GM23338 (cell line): ENCODE results near the gene NKAIN2. TPM values are rescaled to one million over a fixed set of nuclear protein-coding genes. Genes with fewer than 3 reads are reported as not detected.

Experiments used
- ATAC-seq: fragments of 200-7000 bp; cut with Tn5 transposase; 3 replicates; pipeline ENCODE4 v1.9.1; 2020
- DNase-seq: peaks from one replicate; pipeline ENCODE4 v3.0.0-alpha.2; 2015; ENCODE audit warnings: low spot score
- H2AFZ ChIP-seq: fragments of 200-600 bp; sonication (generic); 2 replicates; pipeline ENCODE4 v1.8.0; 2016; ENCODE audit warnings: antibody characterized with exemption, mild to moderate bottlenecking, moderate library complexity
- H3F3A ChIP-seq: fragments of 200-600 bp; sonication (generic); replicated peaks from 2 replicates; pipeline ENCODE4 v1.8.0; 2017; ENCODE audit warnings: antibody characterized with exemption, mixed run types, low read depth
- H3K27ac ChIP-seq: fragments of 200-600 bp; sonication (generic); 2 replicates; pipeline ENCODE4 v1.6.1; 2016; ENCODE audit warnings: low read depth
- H3K27me3 ChIP-seq: fragments of 200-600 bp; sonication (generic); 2 replicates; pipeline ENCODE4 v1.8.0; 2016; ENCODE audit warnings: mild to moderate bottlenecking, mixed run types, moderate library complexity; ENCODE audit not compliant: insufficient read depth
- H3K36me3 ChIP-seq: fragments of 200-600 bp; sonication (generic); 2 replicates; pipeline ENCODE4 v1.8.0; 2016; ENCODE audit warnings: mild to moderate bottlenecking; ENCODE audit not compliant: insufficient read depth
- H3K4me1 ChIP-seq: fragments of 200-600 bp; sonication (generic); 2 replicates; pipeline ENCODE4 v1.8.0; 2016; ENCODE audit warnings: mild to moderate bottlenecking, moderate library complexity; ENCODE audit not compliant: insufficient read depth
- H3K4me2 ChIP-seq: fragments of 200-600 bp; sonication (generic); 2 replicates; pipeline ENCODE4 v1.7.1; 2017; ENCODE audit warnings: mixed run types
- H3K4me3 ChIP-seq: fragments of 200-600 bp; sonication (generic); 2 replicates; pipeline ENCODE4 v1.6.1; 2016; ENCODE audit warnings: mixed run types
- H3K79me2 ChIP-seq: fragments of 200-600 bp; sonication (generic); replicated peaks from 2 replicates; pipeline ENCODE4 v1.8.0; 2017; ENCODE audit warnings: mild to moderate bottlenecking; ENCODE audit not compliant: insufficient read depth
- H3K9me2 ChIP-seq: fragments of 200-600 bp; sonication (generic); 2 replicates; pipeline ENCODE4 v1.8.0; 2017; ENCODE audit not compliant: insufficient read depth
- H4K20me1 ChIP-seq: fragments of 200-600 bp; sonication (generic); replicated peaks from 2 replicates; pipeline ENCODE4 v1.8.0; 2017; ENCODE audit warnings: mild to moderate bottlenecking; ENCODE audit not compliant: insufficient read depth
- H3K27ac Mint-ChIP-seq: 2 replicates; pipeline ENCODE4 v1.8.0; 2020; ENCODE audit warnings: inconsistent platforms, mild to moderate bottlenecking, moderate library complexity, mixed read lengths
- H3K27me3 Mint-ChIP-seq: 3 replicates; pipeline ENCODE4 v1.8.0; 2022; ENCODE audit warnings: low read depth, mild to moderate bottlenecking, moderate library complexity, mixed read lengths, inconsistent platforms; ENCODE audit not compliant: insufficient read depth, poor library complexity
- H3K36me3 Mint-ChIP-seq: 3 replicates; pipeline ENCODE4 v1.8.0; 2021; ENCODE audit warnings: low read depth, mild to moderate bottlenecking, inconsistent platforms, moderate library complexity, mixed read lengths
- H3K4me1 Mint-ChIP-seq: 3 replicates; pipeline ENCODE4 v1.8.0; 2020; ENCODE audit warnings: mild to moderate bottlenecking, inconsistent platforms, mixed read lengths
- H3K4me3 Mint-ChIP-seq: 3 replicates; pipeline ENCODE4 v1.8.0; 2021; ENCODE audit warnings: moderate library complexity, mild to moderate bottlenecking, inconsistent platforms, mixed read lengths
- H3K9me3 Mint-ChIP-seq: 3 replicates; pipeline ENCODE4 v1.8.0; 2020; ENCODE audit warnings: moderate library complexity, mild to moderate bottlenecking, inconsistent platforms, mixed read lengths
- CREB1 ChIP-seq: fragments of 250-450 bp; sonication (Bioruptor Pico); IDR thresholded peaks from 2 replicates; pipeline ENCODE4 v1.5.0; 2020; ENCODE audit warnings: low read depth, mild to moderate bottlenecking, moderate library complexity
- EZH2 ChIP-seq: fragments of 200-600 bp; sonication (generic); IDR thresholded peaks from one replicate; pipeline ENCODE4 v1.8.0; 2017; ENCODE audit warnings: antibody characterized with exemption, mild to moderate bottlenecking, low read depth; ENCODE audit not compliant: unreplicated experiment
- POLR2AphosphoS5 ChIP-seq: IDR thresholded peaks from 2 replicates; pipeline ENCODE4 v1.6.1; 2016; ENCODE audit warnings: antibody characterized with exemption, low read depth
- ZNF114 ChIP-seq: fragments of 250-450 bp; sonication (Bioruptor Pico); IDR thresholded peaks from 2 replicates; pipeline ENCODE4 v1.5.0; 2020; ENCODE audit warnings: mild to moderate bottlenecking, moderate library complexity
- ZNF462 ChIP-seq: fragments of 250-450 bp; sonication (Bioruptor Pico); IDR thresholded peaks from 2 replicates; pipeline ENCODE4 v1.5.0; 2020; ENCODE audit warnings: mild to moderate bottlenecking, moderate library complexity
- polyA plus RNA-seq: library from polyadenylated mRNA; unstranded; fragments of >200 nt; fragmentation: Nextera tagmentation; extraction: Ambion mirVana; gene quantifications from 2 replicates; pipeline ENCODE4 v1.2.1, GENCODE V29; 2016
- total RNA-seq: library from RNA; depleted of rRNA; stranded (reverse); fragments of >200 nt; shearing (Covaris generic); gene quantifications from 2 replicates; pipeline ENCODE4 v1.2.3, GENCODE V29; 2014
- TF ChIP-seq, protein P1 (sequence below): IDR thresholded peaks from 2 replicates; pipeline ENCODE4 v1.6.1; 2016; ENCODE audit warnings: antibody characterized with exemption
- TF ChIP-seq, protein P2 (sequence below), 2 experiments: fragments of 200-600 bp in 1 of 2; sonication (generic) in 1 of 2; conservative IDR thresholded peaks; 2 replicates each; pipeline versions ENCODE4 v1.5.1 to v1.6.1; 2016 to 2017; ENCODE audit warnings: antibody characterized with exemption in 2 of 2, low read depth in 2 of 2, mild to moderate bottlenecking in 2 of 2, moderate library complexity in 1 of 2

The NKAIN2 gene
- total and polyA plus RNA-seq, 2 experiments from 2014 or later = 0.39 to 1.1 TPM

DNA sequence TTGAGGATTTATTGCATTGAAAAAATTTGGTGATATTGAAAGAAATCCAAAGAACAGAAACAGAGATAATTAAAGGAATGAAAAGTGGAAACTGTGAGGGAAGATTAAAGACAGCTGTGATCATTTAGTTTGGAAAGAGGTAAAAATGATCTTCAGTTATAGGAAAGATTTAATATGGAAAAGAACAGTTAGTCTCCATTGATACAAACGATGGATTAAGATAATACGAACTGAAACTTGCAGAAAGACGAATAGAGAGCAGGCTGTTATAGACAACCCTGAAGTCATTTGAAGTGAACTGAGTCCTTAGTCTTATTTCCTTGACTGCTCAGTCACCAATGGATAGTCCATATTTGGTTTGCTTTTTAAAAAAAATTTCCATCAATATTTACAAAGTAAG is 360.0 kb downstream of the NKAIN2 start:
- ATAC-seq (no peak), DNase-seq (no peak)
- H3K4me3 ChIP-seq = no peak overlapping the region
- H3K36me3 ChIP-seq = no peaks in the 10 kb centered on the region
- H3K27me3 ChIP-seq = no peaks in the 10 kb centered on the region
- no peaks in the 10 kb centered on the region for H3K4me1 ChIP-seq
- no peak overlapping the region for H3K4me3 Mint-ChIP-seq
- no peaks in the 10 kb centered on the region for H3K79me2 ChIP-seq
- H3K36me3 Mint-ChIP-seq = no peaks in the 10 kb centered on the region
- no peaks in the 10 kb centered on the region for H3K9me3 Mint-ChIP-seq
- no peaks in the 10 kb centered on the region; the same call in 2 of the 3 replicates for H3K4me1 Mint-ChIP-seq
- no peak overlapping the region for H3K4me2 ChIP-seq
- no peak overlapping the region for H3K27ac Mint-ChIP-seq
- no peaks in the 10 kb centered on the region for H3K9me2 ChIP-seq
- H4K20me1 ChIP-seq = no peaks in the 10 kb centered on the region
- no peak overlapping the region for H2AFZ ChIP-seq
- H3K27ac ChIP-seq = no peak overlapping the region
- no peaks in the 10 kb centered on the region for H3F3A ChIP-seq
- TF ChIP-seq ZNF114 (no peak), POLR2AphosphoS5 (no peak), EZH2 (no peak), CREB1 (no peak), ZNF462 (no peak)
- TF ChIP-seq, protein P1, sequence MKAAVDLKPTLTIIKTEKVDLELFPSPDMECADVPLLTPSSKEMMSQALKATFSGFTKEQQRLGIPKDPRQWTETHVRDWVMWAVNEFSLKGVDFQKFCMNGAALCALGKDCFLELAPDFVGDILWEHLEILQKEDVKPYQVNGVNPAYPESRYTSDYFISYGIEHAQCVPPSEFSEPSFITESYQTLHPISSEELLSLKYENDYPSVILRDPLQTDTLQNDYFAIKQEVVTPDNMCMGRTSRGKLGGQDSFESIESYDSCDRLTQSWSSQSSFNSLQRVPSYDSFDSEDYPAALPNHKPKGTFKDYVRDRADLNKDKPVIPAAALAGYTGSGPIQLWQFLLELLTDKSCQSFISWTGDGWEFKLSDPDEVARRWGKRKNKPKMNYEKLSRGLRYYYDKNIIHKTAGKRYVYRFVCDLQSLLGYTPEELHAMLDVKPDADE = no peak
- TF ChIP-seq, protein P2, sequence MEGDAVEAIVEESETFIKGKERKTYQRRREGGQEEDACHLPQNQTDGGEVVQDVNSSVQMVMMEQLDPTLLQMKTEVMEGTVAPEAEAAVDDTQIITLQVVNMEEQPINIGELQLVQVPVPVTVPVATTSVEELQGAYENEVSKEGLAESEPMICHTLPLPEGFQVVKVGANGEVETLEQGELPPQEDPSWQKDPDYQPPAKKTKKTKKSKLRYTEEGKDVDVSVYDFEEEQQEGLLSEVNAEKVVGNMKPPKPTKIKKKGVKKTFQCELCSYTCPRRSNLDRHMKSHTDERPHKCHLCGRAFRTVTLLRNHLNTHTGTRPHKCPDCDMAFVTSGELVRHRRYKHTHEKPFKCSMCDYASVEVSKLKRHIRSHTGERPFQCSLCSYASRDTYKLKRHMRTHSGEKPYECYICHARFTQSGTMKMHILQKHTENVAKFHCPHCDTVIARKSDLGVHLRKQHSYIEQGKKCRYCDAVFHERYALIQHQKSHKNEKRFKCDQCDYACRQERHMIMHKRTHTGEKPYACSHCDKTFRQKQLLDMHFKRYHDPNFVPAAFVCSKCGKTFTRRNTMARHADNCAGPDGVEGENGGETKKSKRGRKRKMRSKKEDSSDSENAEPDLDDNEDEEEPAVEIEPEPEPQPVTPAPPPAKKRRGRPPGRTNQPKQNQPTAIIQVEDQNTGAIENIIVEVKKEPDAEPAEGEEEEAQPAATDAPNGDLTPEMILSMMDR (conservative IDR thresholded peaks at IDR 0.05; ENCODE audit: low read depth in 2 of 2) = no peak
- H3K27me3 Mint-ChIP-seq = no peaks in the 10 kb centered on the region
